Left colon (tissue), 2 donors: ENCODE measurements around the gene ZNF546. TPM values are rescaled to one million over a fixed set of nuclear protein-coding genes. Genes with fewer than 3 reads are reported as not detected.
"Not testable (repeated sequence)": the region's sequence is repeated elsewhere in the genome, so short reads cannot be mapped to it uniquely, and the experiment has no call there.

ENCODE experiments used
- ATAC-seq: fragments of 200-7000 bp; cut with Tn5 transposase; one replicate; pipeline ENCODE4 v1.9.1; 2020; ENCODE audit warnings: mild to moderate bottlenecking, moderate library complexity
- DNase-seq, 2 donors: peaks; one replicate each; pipeline ENCODE4 v3.0.0-alpha.2; 2020
- intact Hi-C, 2 donors: fragments of 100-400 bp; cut with DNase I in 1 of 2; cut with micrococcal nuclease in 1 of 2; formaldehyde crosslinking; loops; one replicate each; pipeline versions ENCODE4 v1.11.2 to v1.14.0; 2022; cut with DNase I, micrococcal nuclease
- total RNA-seq, 2 donors: library from RNA; stranded (reverse); fragmentation: NEBNext Ultra II Directional; extraction: Animal tissue kit (Norgen Biotek cat#: 25700); gene quantifications; one replicate each; pipeline ENCODE4 v1.2.1, GENCODE V29; 2021
- donor health status: DM: no; HTN: no; CAD: no.
- donor health status: DM: yes; HTN: yes; CAD: no.

Gene ZNF546
- total RNA-seq, 2 donors from 2014 or later, result 2.0 to 3.0 TPM

DNA sequence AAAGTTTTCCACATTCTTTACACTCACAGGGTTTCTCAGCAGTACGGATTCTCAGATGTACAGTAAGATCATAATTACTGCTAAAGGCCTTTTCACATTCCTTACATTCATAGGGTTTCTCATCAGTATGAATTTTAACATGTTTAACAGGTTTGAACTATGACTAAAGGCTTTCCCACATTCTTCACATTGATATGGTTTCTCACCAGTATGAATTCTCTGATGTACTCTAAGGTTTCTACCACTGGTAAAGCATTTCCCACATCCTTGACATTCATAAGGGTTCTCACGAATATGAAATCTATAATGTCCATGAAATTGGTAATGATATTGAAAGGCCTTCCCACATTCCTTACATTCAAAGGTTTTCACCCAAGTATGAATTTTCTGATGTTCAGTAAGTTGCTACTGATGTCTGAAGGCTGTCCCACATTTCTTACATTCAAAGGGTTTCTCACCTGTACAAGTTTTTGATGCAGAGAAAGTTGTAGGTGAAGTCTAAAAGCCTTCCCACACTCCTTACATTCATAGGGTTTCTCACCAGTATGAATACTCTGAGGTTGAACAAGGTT, 37.2 kb downstream of the ZNF546 start:
- DNase-seq (no peak), ATAC-seq (no peak)
- intact Hi-C loops, result no loop called here

DNA sequence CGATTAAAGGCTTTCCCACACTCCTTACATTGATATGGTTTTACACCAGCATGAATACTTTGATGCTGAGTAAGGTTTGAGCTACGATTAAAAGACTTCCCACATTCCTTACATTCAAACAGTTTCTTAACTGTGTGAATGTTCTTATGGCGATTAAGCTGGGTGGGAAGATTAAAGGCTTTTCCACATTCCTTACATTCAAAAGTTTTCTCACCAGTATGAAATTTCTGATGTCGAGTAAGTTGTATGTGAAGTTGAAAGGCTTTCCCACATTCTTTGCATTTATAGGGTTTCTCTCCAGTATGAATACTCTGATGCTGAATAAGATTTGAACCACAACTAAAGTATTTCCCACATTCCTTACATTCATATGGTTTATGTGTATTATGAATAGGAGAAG, 39.1 kb downstream of the ZNF546 start:
- DNase-seq, result no peak
- intact Hi-C loops, result no loop called here
- no peak for ATAC-seq

DNA sequence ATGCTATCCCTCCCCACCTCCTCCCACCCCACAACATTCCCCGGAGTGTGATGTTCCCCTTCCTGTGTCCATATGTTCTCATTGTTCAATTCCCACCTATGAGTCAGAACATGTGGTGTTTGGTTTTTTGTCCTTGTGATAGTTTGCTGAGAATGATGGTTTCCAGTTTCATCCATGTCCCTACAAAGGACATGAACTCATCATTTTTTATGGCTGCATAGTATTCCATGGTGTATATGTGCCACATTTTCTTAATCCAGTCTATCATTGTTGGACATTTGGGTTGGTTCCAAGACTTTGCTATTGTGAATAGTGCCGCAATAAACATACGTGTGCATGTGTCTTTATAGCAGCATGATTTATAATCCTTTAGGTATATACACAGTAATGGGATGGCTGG, 41.2 kb downstream of the ZNF546 start:
- intact Hi-C loops, ATAC-seq: not testable (repeated sequence)

DNA sequence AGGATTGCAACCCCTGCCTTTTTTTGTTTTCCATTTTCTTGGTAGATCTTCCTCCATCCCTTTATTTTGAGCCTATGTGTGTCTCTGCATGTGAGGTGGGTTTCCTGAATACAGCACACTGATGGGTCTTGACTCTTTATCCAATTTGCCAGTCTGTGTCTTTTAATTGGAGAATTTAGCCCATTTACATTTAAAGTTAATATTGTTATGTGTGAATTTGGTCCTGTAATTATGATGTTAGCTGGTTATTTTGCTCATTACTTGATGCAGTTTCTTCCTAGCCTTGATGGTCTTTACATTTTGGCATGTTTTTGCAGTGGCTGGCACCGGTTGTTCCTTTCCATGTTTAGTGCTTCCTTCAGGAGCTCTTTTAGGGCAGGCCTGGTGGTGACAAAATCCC, 44.9 kb downstream of the ZNF546 start:
- intact Hi-C loops, DNase-seq, ATAC-seq: not testable (repeated sequence)

More for the DNA sequence above, 41.2 kb downstream of the ZNF546 start:
- DNase-seq, result not testable (repeated sequence)

DNA sequence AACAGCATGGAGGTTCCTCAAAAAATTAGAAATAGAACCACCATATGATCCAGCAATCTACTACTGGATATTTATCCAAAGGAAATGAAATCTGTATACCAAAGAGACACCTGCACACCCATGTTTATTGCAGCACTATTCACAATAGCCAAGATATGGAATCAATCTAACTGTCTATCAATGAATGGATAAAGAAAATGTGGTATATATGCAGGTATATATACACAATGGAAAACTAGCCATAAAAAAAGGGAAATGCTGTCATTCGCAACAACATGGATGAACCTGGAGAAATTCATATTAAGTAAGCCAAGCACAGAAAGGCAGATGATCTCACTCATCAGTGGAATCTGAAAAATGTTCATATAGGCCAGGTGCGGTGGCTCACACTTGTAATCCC, 56.6 kb downstream of the ZNF546 start:
- ATAC-seq (no peak), DNase-seq (no peak)
- intact Hi-C loops, result no loop called here

DNA sequence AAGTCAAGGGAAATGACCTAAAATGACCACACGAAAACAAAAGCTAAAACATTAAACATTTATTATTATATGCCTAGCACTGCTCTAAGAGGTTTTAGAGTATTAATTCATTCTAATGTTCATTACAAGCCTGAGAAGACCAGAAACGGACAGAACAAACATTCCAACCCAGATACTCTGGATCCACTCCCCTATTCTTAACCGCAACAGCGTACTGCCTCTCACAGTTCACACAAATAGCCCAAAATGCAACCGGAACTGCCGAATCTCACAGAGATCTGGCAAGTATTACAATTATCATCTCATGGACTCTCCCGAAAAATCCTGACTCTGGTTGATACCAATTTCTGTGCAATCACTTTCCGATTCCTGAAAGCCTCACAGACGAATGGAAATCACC, 57.8 kb downstream of the ZNF546 start:
- intact Hi-C loops, result no loop called here
- no peak for DNase-seq
- no peak for ATAC-seq

DNA sequence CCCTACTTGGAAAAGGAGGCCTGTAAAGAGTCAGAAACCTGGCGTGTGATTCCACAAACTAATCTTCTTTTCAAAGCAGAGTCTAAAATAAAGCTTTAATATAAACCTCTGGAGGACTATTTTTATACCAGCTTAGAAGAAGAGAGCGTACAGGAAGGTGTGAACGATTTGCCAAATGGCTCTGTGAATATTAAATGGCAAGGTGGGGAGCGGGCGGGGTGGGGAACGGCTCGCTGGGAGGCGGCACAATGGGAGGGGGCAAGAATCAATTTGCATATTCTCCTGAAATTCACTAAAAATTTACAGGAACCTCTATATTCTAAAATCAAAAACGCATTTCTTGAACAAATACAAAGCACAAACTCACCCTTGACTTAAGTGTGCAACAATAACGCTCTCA, 58.2 kb downstream of the ZNF546 start:
- ATAC-seq, result no peak

DNA sequence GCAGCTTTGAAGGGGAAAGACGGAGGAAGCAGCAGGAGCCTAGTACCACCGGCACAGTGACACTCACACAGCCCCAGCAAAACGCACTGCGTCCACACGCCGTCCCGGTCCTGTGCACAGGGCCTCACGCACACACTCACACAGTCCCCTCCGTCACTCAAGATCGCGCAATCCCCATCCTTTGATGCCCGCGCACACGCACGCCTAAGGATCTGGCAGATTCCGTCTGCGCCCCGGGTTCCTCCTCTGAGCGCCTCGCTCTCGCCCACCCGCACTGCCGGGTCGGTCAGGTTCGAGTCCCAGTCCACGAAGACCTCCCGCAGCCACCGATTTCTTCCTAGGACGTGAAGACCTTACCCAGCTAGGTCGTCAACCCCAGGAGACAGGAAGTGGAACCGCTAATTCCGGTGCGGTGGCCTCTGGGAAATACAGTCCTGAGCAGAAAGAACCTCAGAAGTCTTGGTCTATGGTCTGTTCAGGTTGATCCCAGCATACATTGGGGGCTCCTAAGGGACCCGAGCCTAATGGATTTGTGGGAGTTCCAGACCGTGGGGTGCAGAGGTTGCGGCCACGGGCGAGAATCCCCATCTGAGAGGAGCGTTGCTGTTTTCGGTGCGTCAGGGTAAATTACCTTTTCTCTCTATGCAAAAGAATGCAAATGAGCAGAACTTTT, 59.1 kb downstream of the ZNF546 start, which contains the start of gene ZNF780B:
Gene ZNF780B (minus strand): TSS at position 400 of the 673 bp plus-strand sequence. CDS start 5,899 bp downstream, outside the sequence.
- intact Hi-C loops, result no loop called here
- DNase-seq, result peak; percentile 55 to 71
- ATAC-seq, result peak; percentile 98

More for the DNA sequence above, 58.2 kb downstream of the ZNF546 start:
- intact Hi-C loops, result no loop called here
- DNase-seq, result no peak

DNA sequence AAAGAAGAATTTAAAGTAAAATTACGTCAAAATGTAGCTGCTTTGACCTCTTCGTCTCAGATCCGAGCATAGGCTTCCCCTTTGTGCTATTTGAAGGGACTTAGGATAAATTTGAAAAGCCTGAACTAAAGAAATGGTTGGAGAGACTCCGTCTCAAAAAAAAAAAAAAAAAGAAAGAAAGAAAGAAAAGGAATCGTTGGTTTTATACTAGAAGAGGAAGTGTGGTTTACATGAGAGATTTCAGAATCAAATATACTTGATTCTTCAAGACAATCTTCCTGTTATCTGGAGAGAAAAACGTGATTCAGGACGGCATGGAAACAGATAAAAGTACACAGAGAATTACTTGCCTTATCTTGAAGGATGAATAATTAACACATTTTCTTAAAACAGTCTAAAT, 59.6 kb downstream of the ZNF546 start:
- ATAC-seq, result no peak
- intact Hi-C loops, result no loop called here
- DNase-seq, result no peak

DNA sequence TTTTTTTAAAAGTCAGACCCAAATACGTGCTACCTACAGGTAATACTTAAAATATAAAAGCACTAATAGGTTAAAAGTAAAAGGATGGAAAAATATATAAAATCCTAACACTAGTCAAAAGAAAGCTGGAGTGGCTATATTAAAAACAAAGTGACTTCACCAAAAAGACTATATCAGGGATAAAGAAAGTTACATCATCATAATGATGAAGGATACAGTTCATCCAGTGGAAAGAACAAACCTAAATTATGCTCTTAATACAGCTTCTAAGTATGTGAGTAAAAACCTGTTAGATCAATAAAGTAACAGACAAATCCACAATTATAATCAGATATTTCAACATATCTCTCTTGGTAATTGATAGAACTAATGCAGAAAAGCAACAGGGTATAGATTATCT, 60.3 kb downstream of the ZNF546 start:
- intact Hi-C loops, result no loop called here

DNA sequence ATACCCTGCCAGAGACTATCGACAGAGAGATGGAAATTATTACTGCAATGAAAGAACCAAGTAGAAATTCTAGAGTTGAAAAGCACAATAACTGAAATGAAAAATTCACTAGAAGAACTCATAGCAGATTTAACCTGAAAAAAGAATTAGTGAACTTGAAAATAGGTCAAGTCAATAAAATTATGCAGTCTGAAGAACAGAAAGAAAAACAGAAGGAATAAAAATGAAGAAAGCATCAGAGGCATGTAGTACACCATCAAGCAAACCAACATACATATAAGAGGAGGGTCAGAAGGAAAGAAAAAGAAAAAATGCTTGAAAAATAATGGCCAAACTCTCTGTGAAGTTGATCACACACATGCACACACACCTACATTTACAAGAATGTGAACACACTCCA, 62.8 kb downstream of the ZNF546 start:
- ATAC-seq, result no peak
- intact Hi-C loops, result no loop called here

More for the DNA sequence above, 60.3 kb downstream of the ZNF546 start:
- ATAC-seq, result no peak
- no peak for DNase-seq

DNA sequence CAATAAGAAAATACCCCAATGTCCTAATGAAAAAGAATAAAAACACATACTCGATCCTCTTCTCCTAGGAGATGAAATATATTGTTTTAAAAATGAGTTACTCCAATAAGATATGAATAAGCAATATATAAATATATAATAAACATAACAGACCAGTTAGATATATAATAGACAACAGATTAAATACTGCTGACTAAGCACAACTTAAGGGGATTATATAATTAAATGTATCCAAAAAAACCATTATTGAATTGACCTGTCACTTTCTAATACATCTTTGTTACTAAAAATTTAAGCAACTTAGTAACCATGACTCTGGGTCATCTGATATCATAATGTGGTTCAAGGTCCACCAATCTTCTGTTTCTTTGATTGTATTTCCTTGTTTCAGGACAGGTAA, 73.2 kb downstream of the ZNF546 start:
- ATAC-seq (peak; percentile 52), DNase-seq (no peak)
- intact Hi-C loops, result no loop called here

More for the DNA sequence above, 62.8 kb downstream of the ZNF546 start:
- no peak for DNase-seq

Other genes with a start within 250 kb of the ZNF546 start
- not detected for gene LEUTX, start 218.2 kb upstream of the ZNF546 start, total RNA-seq
- gene DYRK1B, start 162.9 kb upstream of the ZNF546 start, total RNA-seq, result 10 to 100 TPM in 1 of 2 donors, 1 to 10 TPM in 1; 7.6 to 16.3 TPM
- 100 to 1,000 TPM; 128 to 166 TPM for gene FBL, start 150.7 kb upstream of the ZNF546 start, total RNA-seq
- 1,000 to 10,000 TPM; 6,411 to 6,996 TPM for gene FCGBP, start 62.4 kb upstream of the ZNF546 start, total RNA-seq
- 10 to 100 TPM; 71.7 to 83.1 TPM for gene PSMC4, start 25.9 kb upstream of the ZNF546 start, total RNA-seq
- gene ZNF780B, start 59.2 kb downstream of the ZNF546 start, total RNA-seq, result 10 to 100 TPM; 19.0 to 23.2 TPM
- gene ZNF780A, start 93.9 kb downstream of the ZNF546 start, total RNA-seq, result 10 to 100 TPM; 11.7 to 12.8 TPM
- 10 to 100 TPM; 10.7 to 11.7 TPM for gene MAP3K10, start 194.4 kb downstream of the ZNF546 start, total RNA-seq
- under 1 TPM; 0.37 to 0.45 TPM for gene TTC9B, start 221.3 kb downstream of the ZNF546 start, total RNA-seq
- under 1 TPM in 1 of 2 donors, not detected in 1; 0.24 TPM for gene CCNP, start 229.6 kb downstream of the ZNF546 start, total RNA-seq